ENCODE measurements around the gene DNAH10.

Gene DNAH10

DNA sequence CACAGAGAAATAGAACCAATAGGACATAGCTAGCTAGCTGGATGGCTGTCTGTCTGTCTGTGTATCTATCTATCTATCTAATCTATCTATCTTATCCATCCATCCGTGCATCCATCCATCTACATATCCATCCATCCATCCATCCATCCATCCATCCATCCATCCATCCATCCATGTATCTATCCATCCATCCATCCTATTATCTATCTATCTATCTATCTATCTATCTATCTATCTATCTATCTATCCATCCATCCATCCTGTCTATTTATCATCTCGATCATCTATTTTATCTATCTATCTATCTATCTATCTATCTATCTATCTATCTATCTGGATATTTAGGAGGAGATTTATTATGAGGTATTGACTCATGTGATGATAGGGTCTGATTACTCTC lies 84.9 kb downstream of the DNAH10 start:
- Histone ChIP-seq H3K9me3 (ENCODE audit: control insufficient read depth in 1 of 2, low read length in 2 of 2) (no peaks in the 10 kb centered on the region), H3K27ac (ENCODE audit: low read depth, low read length) (no peak overlapping the region), H3K4me1 (ENCODE audit: control insufficient read depth in 1 of 2, insufficient read depth in 2 of 2, low read length in 2 of 2) (no peaks in the 10 kb centered on the region)

DNA sequence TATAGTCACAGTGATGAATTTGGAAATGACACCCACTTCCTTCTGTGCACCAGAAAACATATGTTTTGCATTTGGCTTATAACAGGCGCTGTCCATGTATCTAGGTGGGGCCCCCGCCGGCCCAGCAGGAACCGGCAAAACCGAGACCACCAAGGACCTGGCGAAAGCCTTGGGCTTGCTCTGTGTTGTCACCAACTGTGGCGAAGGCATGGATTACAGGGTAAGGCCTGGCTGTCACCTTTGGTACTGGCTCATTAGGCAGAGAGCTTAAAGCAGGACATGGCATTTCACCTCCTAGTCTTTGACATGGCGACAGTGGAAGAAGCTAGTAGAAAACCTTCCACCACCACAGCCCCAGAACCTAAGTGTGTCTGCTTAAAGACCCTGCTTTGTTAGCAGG lies 85.8 kb downstream of the DNAH10 start:
- Histone ChIP-seq H3K27ac (ENCODE audit: low read depth, low read length) (no peak overlapping the region), H3K4me1 (ENCODE audit: control insufficient read depth in 1 of 2, insufficient read depth in 2 of 2, low read length in 2 of 2) (no peaks in the 10 kb centered on the region), H3K36me3 (ENCODE audit: control insufficient read depth in 1 of 2, insufficient read depth in 2 of 2, low read length in 2 of 2) (no peaks in the 10 kb centered on the region), H3K4me3 (ENCODE audit: low read depth in 1 of 2, low read length in 2 of 2) (no peak overlapping the region), H3K27me3 (ENCODE audit: control insufficient read depth in 1 of 2, insufficient read depth in 2 of 2, low read length in 2 of 2) (no peaks in the 10 kb centered on the region), H3K9me3 (ENCODE audit: control insufficient read depth in 1 of 2, low read length in 2 of 2) (no peaks in the 10 kb centered on the region), H3K9ac (ENCODE audit: low read depth in 1 of 2, low read length in 2 of 2) (no peak overlapping the region)

More for the DNA sequence above, 84.9 kb downstream of the DNAH10 start:
- Histone ChIP-seq H3K27me3 (ENCODE audit: control insufficient read depth in 1 of 2, insufficient read depth in 2 of 2, low read length in 2 of 2) (no peaks in the 10 kb centered on the region), H3K36me3 (ENCODE audit: control insufficient read depth in 1 of 2, insufficient read depth in 2 of 2, low read length in 2 of 2) (no peaks in the 10 kb centered on the region), H3K4me3 (ENCODE audit: low read depth in 1 of 2, low read length in 2 of 2) (no peak overlapping the region), H3K9ac (ENCODE audit: low read depth in 1 of 2, low read length in 2 of 2) (no peak overlapping the region)

DNA sequence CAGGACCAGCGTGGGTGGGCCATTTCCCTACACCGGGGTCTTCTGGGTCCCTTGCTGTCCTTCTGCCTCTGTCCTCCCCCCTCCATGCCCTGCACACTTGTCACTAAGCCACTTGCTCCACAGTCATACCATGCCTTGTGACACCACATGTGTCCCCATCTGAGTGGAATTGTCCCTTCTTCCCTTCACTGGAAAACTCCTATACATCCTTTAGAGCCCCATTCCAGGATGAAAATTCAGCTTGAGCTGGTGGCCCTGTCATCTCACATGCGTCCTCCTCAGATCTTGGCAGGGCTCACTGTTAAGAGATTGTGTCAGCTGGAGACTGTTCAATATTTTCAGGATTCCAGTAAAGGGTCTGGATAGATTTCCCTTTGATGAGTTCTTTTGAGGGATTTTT lies 87.4 kb downstream of the DNAH10 start:
- H3K27me3 ChIP-seq (ENCODE audit: control insufficient read depth in 1 of 2, insufficient read depth in 2 of 2, low read length in 2 of 2) = no peaks in the 10 kb centered on the region
- H3K4me1 ChIP-seq (ENCODE audit: control insufficient read depth in 1 of 2, insufficient read depth in 2 of 2, low read length in 2 of 2) = peaks cover 5 to 6% of the 10 kb centered on the region in 2 donors
- H3K4me3 ChIP-seq (ENCODE audit: low read depth in 1 of 2, low read length in 2 of 2) = no peak overlapping the region
- H3K9ac ChIP-seq (ENCODE audit: low read depth in 1 of 2, low read length in 2 of 2) = no peak overlapping the region
- H3K36me3 ChIP-seq (ENCODE audit: control insufficient read depth in 1 of 2, insufficient read depth in 2 of 2, low read length in 2 of 2) = no peaks in the 10 kb centered on the region
- H3K27ac ChIP-seq (ENCODE audit: low read depth, low read length) = no peak overlapping the region
- H3K9me3 ChIP-seq (ENCODE audit: control insufficient read depth in 1 of 2, low read length in 2 of 2) = no peaks in the 10 kb centered on the region

DNA sequence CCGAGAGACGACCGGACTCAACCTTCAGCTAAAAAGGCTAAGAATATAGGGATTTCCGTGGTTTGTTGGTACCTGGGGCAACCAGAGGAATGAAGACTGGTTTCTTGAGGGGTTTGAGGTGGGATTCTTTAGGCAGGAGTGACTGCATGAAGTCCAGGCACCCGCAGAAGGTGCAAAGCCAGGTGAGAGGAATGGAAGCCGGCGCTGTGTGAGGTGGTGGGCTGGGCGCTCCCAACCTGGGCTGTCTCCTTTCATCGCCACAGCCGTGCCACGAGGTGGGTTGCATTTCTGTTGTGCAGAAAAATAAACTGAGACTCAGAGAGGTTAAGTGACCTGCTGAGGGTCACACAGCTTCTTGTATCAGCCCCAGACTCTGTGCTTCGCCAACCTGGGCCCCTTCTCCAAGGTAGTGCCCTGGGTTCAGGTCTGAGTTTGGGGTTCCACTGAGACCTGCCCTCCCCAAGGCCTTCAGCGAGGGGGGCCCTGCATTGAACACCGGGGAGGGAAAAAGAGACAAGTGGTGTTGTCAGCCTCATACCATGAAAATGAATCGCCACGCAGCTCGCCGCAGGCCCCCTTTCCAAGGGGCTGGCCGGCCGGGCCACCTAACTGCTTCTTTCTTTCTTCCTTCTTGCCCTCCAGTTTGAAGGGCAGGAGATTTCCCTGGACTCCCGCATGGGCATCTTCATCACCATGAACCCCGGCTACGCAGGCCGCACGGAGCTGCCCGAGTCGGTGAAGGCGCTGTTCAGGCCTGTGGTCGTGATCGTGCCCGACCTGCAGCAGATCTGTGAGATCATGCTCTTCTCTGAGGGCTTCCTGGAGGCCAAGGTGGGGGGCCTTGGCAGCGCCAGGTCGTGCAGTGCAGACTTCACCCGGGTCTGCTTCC lies 88.4 kb downstream of the DNAH10 start:
- H3K9ac ChIP-seq (ENCODE audit: low read depth in 1 of 2, low read length in 2 of 2) = no peak overlapping the region
- H3K36me3 ChIP-seq (ENCODE audit: control insufficient read depth in 1 of 2, insufficient read depth in 2 of 2, low read length in 2 of 2) = no peaks in the 10 kb centered on the region
- no peaks in the 10 kb centered on the region for H3K27me3 ChIP-seq (ENCODE audit: control insufficient read depth in 1 of 2, insufficient read depth in 2 of 2, low read length in 2 of 2)
- no peaks in the 10 kb centered on the region for H3K9me3 ChIP-seq (ENCODE audit: control insufficient read depth in 1 of 2, low read length in 2 of 2)
- H3K4me1 ChIP-seq (ENCODE audit: control insufficient read depth in 1 of 2, insufficient read depth in 2 of 2, low read length in 2 of 2) = peaks cover 5 to 6% of the 10 kb centered on the region in 2 donors
- no peak overlapping the region for H3K4me3 ChIP-seq (ENCODE audit: low read depth in 1 of 2, low read length in 2 of 2)
- H3K27ac ChIP-seq (ENCODE audit: low read depth, low read length) = no peak overlapping the region

DNA sequence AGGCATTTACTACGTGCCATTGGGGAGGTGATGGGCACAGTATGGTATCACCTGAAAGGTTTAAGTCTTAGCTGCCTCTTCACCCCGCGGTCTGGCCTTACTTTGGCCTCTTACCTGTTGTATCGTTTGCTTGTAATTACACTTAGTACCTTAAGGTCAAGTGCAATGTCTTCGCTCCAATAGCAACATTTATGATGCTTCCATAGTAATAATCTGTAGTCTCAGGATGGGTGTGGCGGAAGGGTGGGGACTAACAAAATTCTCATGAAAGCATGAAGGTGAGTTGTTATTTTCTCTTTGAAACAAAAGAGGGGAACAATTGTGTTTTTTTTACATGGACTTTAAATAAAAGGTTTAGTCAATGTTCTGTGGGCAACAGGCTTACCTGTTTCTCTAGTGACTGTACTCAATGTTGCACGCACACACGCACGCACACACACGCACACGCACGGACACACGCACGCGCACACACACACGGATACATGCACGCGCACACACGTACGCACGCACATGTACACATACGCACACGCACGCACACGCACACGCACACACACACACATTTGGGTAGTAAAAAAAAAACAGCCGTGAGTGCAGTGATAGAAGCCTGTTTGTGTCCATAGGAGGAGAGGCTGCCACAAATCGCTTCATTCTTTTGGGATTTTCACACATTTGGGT lies 91.4 kb downstream of the DNAH10 start:
- no peaks in the 10 kb centered on the region for H3K36me3 ChIP-seq (ENCODE audit: control insufficient read depth in 1 of 2, insufficient read depth in 2 of 2, low read length in 2 of 2)
- no peaks in the 10 kb centered on the region for H3K27me3 ChIP-seq (ENCODE audit: control insufficient read depth in 1 of 2, insufficient read depth in 2 of 2, low read length in 2 of 2)
- no peak overlapping the region for H3K4me3 ChIP-seq (ENCODE audit: low read depth in 1 of 2, low read length in 2 of 2)
- peaks cover 5 to 6% of the 10 kb centered on the region in 2 donors for H3K4me1 ChIP-seq (ENCODE audit: control insufficient read depth in 1 of 2, insufficient read depth in 2 of 2, low read length in 2 of 2)
- no peak overlapping the region for H3K9ac ChIP-seq (ENCODE audit: low read depth in 1 of 2, low read length in 2 of 2)
- no peaks in the 10 kb centered on the region for H3K9me3 ChIP-seq (ENCODE audit: control insufficient read depth in 1 of 2, low read length in 2 of 2)
- H3K27ac ChIP-seq (ENCODE audit: low read depth, low read length) = no peak overlapping the region

DNA sequence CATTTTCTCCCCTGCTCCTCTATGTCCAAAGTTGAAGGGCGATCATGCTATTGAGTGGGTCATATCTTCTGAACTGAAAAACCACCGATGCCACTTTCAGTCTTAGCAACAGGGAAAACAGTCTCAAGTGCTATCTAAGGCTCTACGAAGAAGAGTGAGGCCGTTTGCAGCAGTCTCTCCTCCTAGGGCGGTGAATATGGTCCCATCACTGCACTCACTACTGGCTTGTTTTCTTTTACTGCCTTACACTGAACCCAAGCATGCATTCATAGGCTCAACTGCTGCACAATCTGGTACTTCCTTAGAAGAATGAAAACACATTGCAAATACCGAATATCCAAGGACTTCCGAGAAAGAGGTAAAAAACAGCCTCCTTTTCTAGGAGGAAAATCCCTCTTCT lies 92.1 kb downstream of the DNAH10 start:
- H3K36me3 ChIP-seq (ENCODE audit: control insufficient read depth in 1 of 2, insufficient read depth in 2 of 2, low read length in 2 of 2) = no peaks in the 10 kb centered on the region
- H3K4me1 ChIP-seq (ENCODE audit: control insufficient read depth in 1 of 2, insufficient read depth in 2 of 2, low read length in 2 of 2) = peaks cover 5 to 6% of the 10 kb centered on the region in 2 donors

DNA sequence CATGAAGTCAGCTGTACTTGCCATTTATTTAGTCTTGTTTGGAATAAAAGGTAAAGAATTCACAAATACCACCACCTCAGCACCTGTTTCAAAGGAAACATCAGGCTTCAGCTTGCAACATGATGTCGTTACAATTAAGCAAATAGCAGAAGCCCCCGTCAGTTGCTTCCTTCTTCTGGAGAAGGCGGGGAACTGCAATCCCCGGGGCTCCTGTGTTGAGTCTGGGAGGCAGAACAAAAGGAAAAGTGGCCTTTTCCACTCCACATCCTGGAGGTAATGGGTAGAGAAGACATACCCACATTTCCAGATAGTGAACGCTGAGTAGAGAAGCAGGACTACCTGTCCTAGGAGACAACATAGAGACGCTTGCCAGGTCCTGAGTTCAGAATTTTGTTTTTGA lies 92.8 kb downstream of the DNAH10 start:
- Histone ChIP-seq H3K9ac (ENCODE audit: low read depth in 1 of 2, low read length in 2 of 2) (no peak overlapping the region), H3K27ac (ENCODE audit: low read depth, low read length) (no peak overlapping the region)

More for the DNA sequence above, 92.1 kb downstream of the DNAH10 start:
- no peak overlapping the region for H3K9ac ChIP-seq (ENCODE audit: low read depth in 1 of 2, low read length in 2 of 2)
- no peak overlapping the region for H3K27ac ChIP-seq (ENCODE audit: low read depth, low read length)
- no peak overlapping the region for H3K4me3 ChIP-seq (ENCODE audit: low read depth in 1 of 2, low read length in 2 of 2)
- no peaks in the 10 kb centered on the region for H3K9me3 ChIP-seq (ENCODE audit: control insufficient read depth in 1 of 2, low read length in 2 of 2)
- no peaks in the 10 kb centered on the region for H3K27me3 ChIP-seq (ENCODE audit: control insufficient read depth in 1 of 2, insufficient read depth in 2 of 2, low read length in 2 of 2)

DNA sequence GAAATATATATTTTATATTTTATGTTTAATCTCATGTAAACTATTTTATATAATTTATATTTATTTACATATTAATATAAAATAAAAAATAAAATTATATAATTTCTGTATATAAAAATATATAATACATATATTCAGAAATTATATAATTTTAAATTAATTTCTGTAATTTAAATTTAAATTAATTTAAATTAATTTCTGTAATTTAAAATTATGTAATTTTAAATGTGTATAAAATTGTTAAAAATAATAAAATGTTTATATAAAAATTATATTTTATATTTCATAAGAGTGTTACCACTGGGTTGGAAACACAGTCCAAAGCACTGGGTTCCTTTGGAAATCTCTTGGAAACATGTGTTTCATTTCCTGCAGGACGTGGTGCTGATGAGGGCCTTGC lies 94.6 kb downstream of the DNAH10 start:
- H3K27me3 ChIP-seq (ENCODE audit: control insufficient read depth in 1 of 2, insufficient read depth in 2 of 2, low read length in 2 of 2) = no peaks in the 10 kb centered on the region
- H3K4me3 ChIP-seq (ENCODE audit: low read depth in 1 of 2, low read length in 2 of 2) = no peak overlapping the region
- no peaks in the 10 kb centered on the region for H3K36me3 ChIP-seq (ENCODE audit: control insufficient read depth in 1 of 2, insufficient read depth in 2 of 2, low read length in 2 of 2)
- no peaks in the 10 kb centered on the region for H3K9me3 ChIP-seq (ENCODE audit: control insufficient read depth in 1 of 2, low read length in 2 of 2)
- no peak overlapping the region for H3K27ac ChIP-seq (ENCODE audit: low read depth, low read length)
- H3K4me1 ChIP-seq (ENCODE audit: control insufficient read depth in 1 of 2, insufficient read depth in 2 of 2, low read length in 2 of 2) = peaks cover 5 to 6% of the 10 kb centered on the region in 2 donors
- H3K9ac ChIP-seq (ENCODE audit: low read depth in 1 of 2, low read length in 2 of 2) = no peak overlapping the region

More for the DNA sequence above, 92.8 kb downstream of the DNAH10 start:
- Histone ChIP-seq H3K36me3 (ENCODE audit: control insufficient read depth in 1 of 2, insufficient read depth in 2 of 2, low read length in 2 of 2) (no peaks in the 10 kb centered on the region), H3K4me3 (ENCODE audit: low read depth in 1 of 2, low read length in 2 of 2) (no peak overlapping the region), H3K4me1 (ENCODE audit: control insufficient read depth in 1 of 2, insufficient read depth in 2 of 2, low read length in 2 of 2) (peaks cover 5 to 6% of the 10 kb centered on the region in 2 donors), H3K27me3 (ENCODE audit: control insufficient read depth in 1 of 2, insufficient read depth in 2 of 2, low read length in 2 of 2) (no peaks in the 10 kb centered on the region), H3K9me3 (ENCODE audit: control insufficient read depth in 1 of 2, low read length in 2 of 2) (no peaks in the 10 kb centered on the region)

DNA sequence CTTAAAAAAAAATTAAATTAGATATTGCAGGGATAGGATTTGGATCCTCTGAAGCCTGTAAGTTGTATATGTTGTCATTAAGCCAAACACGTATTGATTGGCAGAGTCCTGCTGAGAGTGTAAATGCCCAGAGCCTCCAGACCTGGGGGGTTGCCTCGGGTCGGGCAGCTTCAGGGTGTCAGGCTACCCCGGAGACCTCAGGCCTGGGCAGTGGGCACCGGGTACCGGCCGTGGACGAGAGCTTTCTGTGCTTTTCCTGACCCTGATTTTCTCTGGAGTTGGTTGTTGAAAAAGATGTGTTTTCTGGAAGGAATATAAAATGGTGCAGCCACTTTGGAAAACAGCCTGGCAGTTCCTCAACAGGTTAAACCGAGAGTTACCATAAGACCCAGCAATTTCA lies 96.1 kb downstream of the DNAH10 start:
- Histone ChIP-seq H3K4me1 (ENCODE audit: control insufficient read depth in 1 of 2, insufficient read depth in 2 of 2, low read length in 2 of 2) (peaks cover 5% of the 10 kb centered on the region in 2 donors), H3K4me3 (ENCODE audit: low read depth in 1 of 2, low read length in 2 of 2) (no peak overlapping the region), H3K9me3 (ENCODE audit: control insufficient read depth in 1 of 2, low read length in 2 of 2) (no peaks in the 10 kb centered on the region), H3K9ac (ENCODE audit: low read depth in 1 of 2, low read length in 2 of 2) (no peak overlapping the region), H3K36me3 (ENCODE audit: control insufficient read depth in 1 of 2, insufficient read depth in 2 of 2, low read length in 2 of 2) (no peaks in the 10 kb centered on the region), H3K27me3 (ENCODE audit: control insufficient read depth in 1 of 2, insufficient read depth in 2 of 2, low read length in 2 of 2) (no peaks in the 10 kb centered on the region), H3K27ac (ENCODE audit: low read depth, low read length) (no peak overlapping the region)

DNA sequence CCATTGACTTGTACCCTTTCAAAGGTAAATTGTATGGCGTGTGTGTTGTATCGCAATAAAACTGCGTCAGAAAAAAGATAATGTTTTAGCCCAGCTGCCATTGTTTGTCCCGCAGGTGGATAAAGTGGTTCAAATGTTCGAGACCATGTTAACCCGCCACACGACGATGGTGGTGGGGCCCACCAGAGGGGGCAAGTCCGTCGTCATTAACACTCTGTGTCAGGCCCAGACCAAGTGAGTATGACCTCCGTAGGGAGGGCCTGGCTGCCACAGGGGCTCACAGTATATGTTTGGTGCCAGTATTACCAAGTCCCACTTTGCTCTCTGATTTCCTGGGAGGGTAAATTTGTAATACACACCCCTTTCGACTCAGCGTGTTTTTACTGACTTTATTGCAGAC lies 96.9 kb downstream of the DNAH10 start:
- Histone ChIP-seq H3K27me3 (ENCODE audit: control insufficient read depth in 1 of 2, insufficient read depth in 2 of 2, low read length in 2 of 2) (no peaks in the 10 kb centered on the region), H3K27ac (ENCODE audit: low read depth, low read length) (no peak overlapping the region), H3K9me3 (ENCODE audit: control insufficient read depth in 1 of 2, low read length in 2 of 2) (no peaks in the 10 kb centered on the region), H3K4me1 (ENCODE audit: control insufficient read depth in 1 of 2, insufficient read depth in 2 of 2, low read length in 2 of 2) (no peaks in the 10 kb centered on the region), H3K9ac (ENCODE audit: low read depth in 1 of 2, low read length in 2 of 2) (no peak overlapping the region), H3K4me3 (ENCODE audit: low read depth in 1 of 2, low read length in 2 of 2) (no peak overlapping the region), H3K36me3 (ENCODE audit: control insufficient read depth in 1 of 2, insufficient read depth in 2 of 2, low read length in 2 of 2) (no peaks in the 10 kb centered on the region)

Data from duodenal mucosa (tissue), 2 donors.